HG03095 (cell line): ENCODE results near the gene TMEM132A.
"Not testable (repeated sequence)": the region's sequence is repeated elsewhere in the genome, so short reads cannot be mapped to it uniquely, and the experiment has no call there.

Experiments
- ATAC-seq: cut with Tn5 transposase; IDR thresholded peaks from one replicate; pipeline ENCODE4 v1.9.1; 2021; ENCODE audit warnings: moderate library complexity; ENCODE audit not compliant: unreplicated experiment

Gene TMEM132A

GRCh38 chr11:60953781-60954180, 29.5 kb downstream of the TMEM132A start:
- ATAC-seq: no peak

DNA sequence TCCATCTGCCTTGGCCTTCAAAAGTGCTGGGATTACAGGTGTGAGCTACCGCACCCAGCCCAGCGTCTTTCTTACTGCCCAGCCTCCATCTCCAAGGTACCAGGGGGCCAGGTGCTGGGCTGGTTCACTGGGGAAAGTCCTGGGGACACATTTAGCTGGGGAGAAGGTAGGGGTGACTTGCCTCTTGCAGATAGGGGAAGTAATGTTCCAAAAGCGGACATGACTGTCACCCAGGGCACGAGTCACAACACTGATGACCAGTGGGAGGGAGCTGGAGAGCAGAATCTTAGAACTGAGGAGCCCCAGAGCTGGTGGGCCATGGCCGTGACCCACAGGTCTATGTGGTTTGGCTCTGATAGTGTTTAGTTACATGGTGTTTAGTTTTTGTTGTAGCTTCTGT, 30.2 kb downstream of the TMEM132A start:
- no peak for ATAC-seq

DNA sequence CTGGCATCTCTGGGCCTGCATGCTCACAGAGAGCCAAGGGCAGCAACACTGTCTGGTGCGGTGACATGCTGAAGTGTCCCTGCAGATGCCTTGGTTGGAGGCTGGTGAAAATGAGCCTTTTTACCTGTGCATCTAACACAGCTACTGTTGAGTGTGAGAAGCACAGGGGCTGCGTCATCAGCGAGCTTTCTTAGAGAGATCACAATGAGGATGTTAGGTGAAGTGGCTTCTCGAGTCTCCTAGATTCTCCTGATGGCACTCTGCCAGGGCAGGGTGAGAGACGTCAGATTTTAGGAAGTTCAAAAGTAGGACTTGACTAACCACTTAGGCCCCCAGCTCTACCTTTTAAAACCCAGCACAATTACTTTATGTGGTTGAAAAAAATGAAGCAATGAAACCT, 31.3 kb downstream of the TMEM132A start:
- no peak for ATAC-seq

GRCh38 chr11:60957188-60957587, 32.9 kb downstream of the TMEM132A start:
- ATAC-seq: no peak

DNA sequence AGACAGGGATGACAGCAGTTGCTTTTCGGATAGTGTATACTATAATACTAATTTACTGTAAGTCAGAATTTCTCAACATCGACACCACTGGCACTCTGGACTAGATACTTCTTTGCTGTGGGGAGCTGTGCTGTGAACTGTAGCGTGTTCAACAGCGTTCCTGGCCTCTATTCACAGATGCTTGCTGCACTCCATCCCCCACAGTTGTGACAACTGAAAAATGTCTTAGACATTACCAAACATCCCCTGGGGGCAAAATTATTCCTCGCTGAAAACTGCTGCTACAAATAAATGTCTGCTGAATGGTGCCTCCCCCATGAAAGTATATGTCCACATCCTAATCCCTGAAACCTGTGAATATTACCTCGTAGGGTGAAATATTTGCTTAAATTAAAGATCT, 35.2 kb downstream of the TMEM132A start:
- no peak for ATAC-seq

DNA sequence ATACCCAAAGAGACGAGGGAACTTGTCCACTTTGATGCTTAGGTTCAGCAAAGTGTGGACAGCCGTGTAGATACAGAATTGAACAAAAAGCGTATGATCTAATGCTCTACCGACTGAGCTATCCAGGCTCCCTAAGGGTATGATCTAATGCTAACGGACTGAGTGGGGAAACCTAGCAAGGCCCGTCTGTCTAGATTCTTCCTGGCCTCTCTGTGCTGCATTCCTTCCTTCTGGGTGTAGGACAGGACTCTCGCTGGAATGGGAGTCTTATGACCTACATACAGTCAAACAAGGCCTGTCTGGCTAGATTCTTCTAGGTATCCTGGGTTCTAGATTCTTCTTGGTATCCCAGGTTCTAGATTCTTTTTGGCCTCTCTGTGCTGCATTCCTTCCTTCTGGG, 36.1 kb downstream of the TMEM132A start:
- ATAC-seq: no peak

GRCh38 chr11:60964801-60965200, 40.5 kb downstream of the TMEM132A start:
- ATAC-seq: no peak

GRCh38 chr11:60966890-60967289, 42.6 kb downstream of the TMEM132A start:
- ATAC-seq: no peak

DNA sequence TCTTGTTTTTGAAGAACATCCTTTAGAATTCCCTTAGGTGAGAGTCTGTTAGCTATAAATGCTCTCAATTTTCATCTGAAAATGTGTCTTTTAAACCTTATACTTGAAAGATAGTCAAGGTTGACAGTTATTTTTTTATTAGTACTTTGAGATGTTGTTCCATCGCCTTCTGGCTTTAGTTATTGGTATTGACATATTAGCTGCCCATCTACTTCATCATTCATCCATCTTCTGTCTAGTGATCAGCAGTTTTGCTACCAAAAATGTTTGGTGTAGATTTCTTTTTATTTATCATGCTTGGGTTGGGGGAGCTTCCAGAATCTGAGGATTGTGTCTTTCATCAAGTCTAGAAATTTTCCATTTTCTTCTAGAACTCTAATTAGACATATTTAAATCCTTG, 44.0 kb downstream of the TMEM132A start:
- ATAC-seq: no peak

- no peak for ATAC-seq
These were observed 46.1 kb downstream of the TMEM132A start for GRCh38 chr11:60970369-60970774.

DNA sequence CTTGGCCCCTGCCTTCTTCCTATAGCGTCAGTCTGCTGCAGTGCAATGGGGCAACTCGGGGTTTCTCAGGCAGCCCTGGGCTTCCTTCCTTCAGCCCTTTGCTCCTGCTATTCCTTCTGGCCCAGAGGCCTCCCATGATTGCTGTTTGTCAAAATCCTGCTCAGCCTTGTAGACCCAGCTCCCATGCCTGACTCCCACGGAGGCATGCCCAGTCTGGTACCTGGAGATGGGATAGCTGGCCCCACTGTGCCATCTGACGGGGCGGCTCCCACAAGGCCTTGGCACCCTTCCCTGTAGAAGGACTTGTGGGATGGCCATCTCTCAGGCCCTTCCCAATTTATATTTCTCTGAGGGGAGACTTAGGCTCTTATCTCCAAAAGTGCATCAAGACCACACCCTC, 46.6 kb downstream of the TMEM132A start:
- ATAC-seq: no peak

DNA sequence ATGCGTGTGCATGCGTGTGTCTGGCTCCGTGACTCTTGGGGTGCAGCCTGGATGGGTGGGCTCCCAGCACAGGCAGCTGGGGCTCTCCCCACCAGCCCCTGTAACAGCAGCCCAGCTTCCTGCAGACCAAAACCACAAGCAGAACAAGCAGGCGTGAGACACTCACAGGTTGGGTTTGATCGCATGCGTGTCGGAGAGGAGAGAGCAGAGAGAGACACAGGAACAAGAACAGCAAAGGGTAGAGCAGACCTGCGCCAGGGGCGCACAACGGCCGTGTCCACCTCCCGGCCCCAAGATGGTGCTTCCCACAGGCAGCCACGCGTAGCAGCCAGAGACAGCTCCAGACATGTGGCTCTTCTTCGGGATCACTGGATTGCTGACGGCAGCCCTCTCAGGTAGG, 47.3 kb downstream of the TMEM132A start, which contains the start of gene CD6:
Gene CD6 (plus strand): TSS at position 161 of the 400 bp plus-strand sequence. CDS start 186 bp downstream, at position 347.
- ATAC-seq: no peak

- no peak for ATAC-seq
These were observed 48.1 kb downstream of the TMEM132A start for GRCh38 chr11:60972182-60973030.

- ATAC-seq: no peak
These were observed 49.4 kb downstream of the TMEM132A start for GRCh38 chr11:60973699-60974098.

- not testable (repeated sequence) for ATAC-seq
These were observed 50.1 kb downstream of the TMEM132A start for GRCh38 chr11:60974316-60974715.

- no peak for ATAC-seq
These were observed 50.5 kb downstream of the TMEM132A start for GRCh38 chr11:60974726-60975125.

- ATAC-seq: no peak
These were observed 53.0 kb downstream of the TMEM132A start for GRCh38 chr11:60977224-60977623.

GRCh38 chr11:60977836-60978235, 53.6 kb downstream of the TMEM132A start:
- ATAC-seq: no peak

- no peak for ATAC-seq
These were observed 54.5 kb downstream of the TMEM132A start for GRCh38 chr11:60978546-60979380.

DNA sequence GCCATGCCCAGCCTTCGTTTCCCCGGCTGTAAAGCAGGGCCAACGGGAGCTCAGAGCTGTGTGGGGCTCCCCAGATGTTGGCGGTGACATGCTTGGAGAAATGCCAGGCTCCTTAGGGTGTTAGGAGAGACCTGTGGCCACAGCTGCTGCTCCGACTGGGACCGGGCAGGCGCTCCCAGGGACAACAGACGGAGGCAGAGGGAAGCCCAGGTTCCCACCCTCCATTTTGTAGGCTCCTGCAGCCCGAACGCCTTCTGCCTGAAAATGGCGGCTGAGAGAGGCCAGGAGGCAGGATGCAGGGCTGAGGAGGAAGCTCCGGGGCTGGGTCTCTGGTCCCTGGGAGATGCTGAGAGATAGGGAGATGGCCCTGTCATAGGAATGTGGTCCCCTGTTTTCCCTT, 57.3 kb downstream of the TMEM132A start:
- ATAC-seq: no peak

- no peak for ATAC-seq
These were observed 57.9 kb downstream of the TMEM132A start for GRCh38 chr11:60982184-60982583.

DNA sequence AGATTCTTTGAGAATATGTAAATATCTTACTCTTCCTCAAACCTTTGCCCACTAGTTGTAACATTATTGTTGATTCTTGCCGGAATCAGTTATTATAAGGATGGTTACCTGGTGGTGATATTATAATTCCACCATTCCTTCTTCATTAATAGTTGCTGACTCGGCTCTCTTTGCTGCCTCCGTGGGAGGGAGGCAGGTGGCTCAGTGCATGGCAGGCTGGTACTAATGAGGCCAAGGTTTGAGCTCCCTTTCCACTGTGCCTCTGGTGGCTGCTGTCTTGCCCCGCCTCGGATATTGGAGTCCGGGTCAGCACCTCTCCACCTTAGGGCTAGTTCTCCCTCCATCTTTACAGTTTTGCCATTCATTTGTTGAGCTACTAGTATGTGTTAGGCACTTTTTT, 59.9 kb downstream of the TMEM132A start:
- no peak for ATAC-seq
